Omental fat pad (tissue), 4 donors: Measurements from ENCODE around the gene RASAL2. TPM values are rescaled to one million over a fixed set of nuclear protein-coding genes. Genes with fewer than 3 reads are reported as not detected.
"Not testable (repeated sequence)": the region's sequence is repeated elsewhere in the genome, so short reads cannot be mapped to it uniquely, and the experiment has no call there.

Source experiments
- ATAC-seq: fragments of 150-250 bp; one replicate; pipeline ENCODE4 v1.9.1; 2016; ENCODE audit warnings: mild to moderate bottlenecking, moderate library complexity; ENCODE audit not compliant: low FRiP score
- DNase-seq: peaks from one replicate; pipeline ENCODE4 v3.0.0-alpha.2; 2019; ENCODE audit warnings: low spot score
- total RNA-seq, 4 donors: library from RNA; depleted of rRNA; stranded (reverse); fragments of >200 nt; gene quantifications; one replicate each; pipeline ENCODE4 v1.1.0, GENCODE V29; 2016
- TF ChIP-seq, protein P1 (sequence below), 3 donors: fragments of 450-650 bp; IDR thresholded peaks; one replicate each; pipeline ENCODE4 v1.5.1; 2016 to 2017; ENCODE audit warnings: antibody characterized with exemption in 3 of 3, mild to moderate bottlenecking in 3 of 3, moderate library complexity in 2 of 3

Gene RASAL2
- total RNA-seq, 4 donors from 2014 or later = 13.5 to 52.3 (median 30.9) TPM

- ATAC-seq = no peak
- no peak for DNase-seq
Measured at GRCh38 chr1:178192686-178193085, 98.8 kb downstream of the RASAL2 start.

GRCh38 chr1:178196631-178197030 is 102.7 kb downstream of the RASAL2 start:
- TF ChIP-seq, protein P1, sequence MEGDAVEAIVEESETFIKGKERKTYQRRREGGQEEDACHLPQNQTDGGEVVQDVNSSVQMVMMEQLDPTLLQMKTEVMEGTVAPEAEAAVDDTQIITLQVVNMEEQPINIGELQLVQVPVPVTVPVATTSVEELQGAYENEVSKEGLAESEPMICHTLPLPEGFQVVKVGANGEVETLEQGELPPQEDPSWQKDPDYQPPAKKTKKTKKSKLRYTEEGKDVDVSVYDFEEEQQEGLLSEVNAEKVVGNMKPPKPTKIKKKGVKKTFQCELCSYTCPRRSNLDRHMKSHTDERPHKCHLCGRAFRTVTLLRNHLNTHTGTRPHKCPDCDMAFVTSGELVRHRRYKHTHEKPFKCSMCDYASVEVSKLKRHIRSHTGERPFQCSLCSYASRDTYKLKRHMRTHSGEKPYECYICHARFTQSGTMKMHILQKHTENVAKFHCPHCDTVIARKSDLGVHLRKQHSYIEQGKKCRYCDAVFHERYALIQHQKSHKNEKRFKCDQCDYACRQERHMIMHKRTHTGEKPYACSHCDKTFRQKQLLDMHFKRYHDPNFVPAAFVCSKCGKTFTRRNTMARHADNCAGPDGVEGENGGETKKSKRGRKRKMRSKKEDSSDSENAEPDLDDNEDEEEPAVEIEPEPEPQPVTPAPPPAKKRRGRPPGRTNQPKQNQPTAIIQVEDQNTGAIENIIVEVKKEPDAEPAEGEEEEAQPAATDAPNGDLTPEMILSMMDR (IDR thresholded peaks at IDR 0.05) = no peak
- ATAC-seq (no peak), DNase-seq (no peak)

More at GRCh38 chr1:178192686-178193085, 98.8 kb downstream of the RASAL2 start:
- TF ChIP-seq, protein P1 (IDR thresholded peaks at IDR 0.05) = no peak

- not testable (repeated sequence) for DNase-seq, ATAC-seq
Measured at GRCh38 chr1:178202095-178202494, 108.2 kb downstream of the RASAL2 start.

GRCh38 chr1:178202546-178202945 is 108.6 kb downstream of the RASAL2 start:
- not testable (repeated sequence) for DNase-seq, ATAC-seq

GRCh38 chr1:178208269-178208856 is 114.5 kb downstream of the RASAL2 start:
- ATAC-seq, DNase-seq: not testable (repeated sequence)

DNA sequence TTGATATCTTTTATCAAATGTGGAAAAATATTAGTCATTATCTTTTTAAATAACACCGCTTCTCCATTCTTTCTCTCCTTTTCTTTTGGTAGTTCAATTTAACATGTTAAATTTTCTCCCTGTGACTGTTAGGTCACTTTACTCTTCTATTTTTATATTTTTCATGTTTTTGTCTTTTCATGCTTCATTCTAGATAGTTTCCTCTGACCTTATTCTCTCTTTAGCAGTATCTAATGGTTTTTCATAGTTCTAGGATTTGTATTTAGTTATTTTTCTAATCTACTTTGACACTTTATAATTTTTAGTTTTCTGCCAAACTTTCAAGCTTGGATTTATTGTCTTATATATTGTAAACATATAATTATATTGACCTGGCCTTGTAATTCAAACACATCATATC is 116.0 kb downstream of the RASAL2 start:
- ATAC-seq = no peak

GRCh38 chr1:178218550-178218949 is 124.6 kb downstream of the RASAL2 start:
- TF ChIP-seq, protein P1 (IDR thresholded peaks at IDR 0.05) = no peak
- DNase-seq (no peak), ATAC-seq (no peak)

More for the DNA sequence above, 116.0 kb downstream of the RASAL2 start:
- TF ChIP-seq, protein P1 (IDR thresholded peaks at IDR 0.05) = no peak
- no peak for DNase-seq

DNA sequence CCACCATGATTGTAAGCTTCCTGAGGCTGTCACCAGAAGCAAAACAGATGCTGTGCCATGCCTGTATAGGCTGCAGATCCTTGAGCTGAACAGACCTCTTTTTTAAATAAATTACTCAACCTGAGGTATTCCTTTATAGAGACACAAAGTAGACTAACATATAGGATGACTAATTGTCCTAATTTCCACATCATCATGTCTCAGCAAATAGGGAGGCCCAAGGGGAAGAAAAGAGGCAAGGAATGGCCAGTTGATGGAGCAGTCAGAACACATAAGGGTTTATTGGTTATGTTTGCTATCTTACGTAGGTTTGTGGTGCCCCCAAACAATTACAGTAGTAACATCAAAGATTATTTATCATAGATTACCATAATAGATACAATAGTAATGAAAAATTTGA is 126.2 kb downstream of the RASAL2 start:
- ATAC-seq (no peak), DNase-seq (no peak)
- TF ChIP-seq, protein P1 (IDR thresholded peaks at IDR 0.05) = no peak

- DNase-seq = no peak
- TF ChIP-seq, protein P1 (IDR thresholded peaks at IDR 0.05) = no peak
- ATAC-seq = no peak
Measured at GRCh38 chr1:178223289-178223688, 129.4 kb downstream of the RASAL2 start.
